HepG2 (cell line): ENCODE measurements around the gene CREG1. TPM values are rescaled to one million over a fixed set of nuclear protein-coding genes. Genes with fewer than 3 reads are reported as not detected.

Experiments used
- ATAC-seq: fragments of 200-7000 bp; cut with Tn5 transposase; 3 replicates; pipeline ENCODE4 v1.9.1; 2020; ENCODE audit warnings: mild to moderate bottlenecking, moderate library complexity
- BruUV-seq: library from RNA; stranded (reverse); fragments of 400-500 nt; replicated peaks from 2 replicates; lab custom pipeline; 2021; lab: Mats Ljungman, UMichigan
- CTCF ChIA-PET: fragments of 300-600 bp; formaldehyde crosslinking; extraction: SDS; loops from one replicate; lab custom pipeline; 2021; ENCODE audit warnings: low total read pairs, inconsistent platforms, low intra/inter-chr PET ratio; lab: Yijun Ruan, JAX
- POLR2A ChIA-PET: fragments of 350-600 bp; sonication (Branson Sonifier 250); formaldehyde crosslinking; loops from one replicate; lab custom pipeline; 2020; ENCODE audit warnings: antibody characterized with exemption, inconsistent platforms; lab: Yijun Ruan, JAX
- DNase-seq: peaks from one replicate; pipeline ENCODE4 v3.0.0-alpha.2; 2015; ENCODE audit warnings: low spot score
- FAIRE-seq: peaks from 3 replicates; lab custom pipeline; 2011; peaks lifted over from hg19 to GRCh38; lab: Jason Lieb, UNC
- H2AFZ ChIP-seq: one replicate; pipeline ENCODE4 v1.6.1; 2011; ENCODE audit warnings: low read length, inconsistent platforms
- H3K27ac ChIP-seq: fragments of 300-600 bp; 3 replicates; pipeline ENCODE4 v1.8.0; 2011; ENCODE audit warnings: mixed run types, mild to moderate bottlenecking, mixed read lengths, low read length, inconsistent platforms; ENCODE audit not compliant: insufficient read depth; ENCODE audit errors: extremely low read length
- H3K27me3 ChIP-seq, 2 experiments: fragments of 200-600 bp in 1 of 2; 2 replicates in 1 of 2; 3 replicates in 1 of 2; pipeline versions ENCODE4 v1.6.0 to v1.8.0; 2011; ENCODE audit warnings: low read length in 2 of 2, mild to moderate bottlenecking in 2 of 2, moderate library complexity in 2 of 2, inconsistent platforms in 1 of 2; ENCODE audit not compliant: insufficient read depth in 2 of 2, control insufficient read depth in 1 of 2
- H3K36me3 ChIP-seq, 2 experiments: fragments of 200-600 bp in 1 of 2; replicated peaks in 1 of 2; 2 replicates in 1 of 2; 3 replicates in 1 of 2; pipeline versions ENCODE4 v1.5.1 to v1.8.0; 2011; ENCODE audit warnings: low read length in 2 of 2, inconsistent platforms in 1 of 2; ENCODE audit not compliant: insufficient read depth in 2 of 2, control insufficient read depth in 1 of 2
- H3K4me1 ChIP-seq: 2 replicates; pipeline ENCODE4 v1.5.1; 2012; ENCODE audit warnings: low read length, inconsistent platforms; ENCODE audit not compliant: insufficient read depth
- H3K4me2 ChIP-seq: 2 replicates; pipeline ENCODE4 v1.6.0; 2011; ENCODE audit warnings: low read depth, low read length, inconsistent platforms
- H3K4me3 ChIP-seq, 3 experiments: fragments of 200-600 bp in 1 of 3; sonication (generic), shearing (Covaris generic) in 1 of 3; replicated peaks in 1 of 3; 2 replicates each; pipeline ENCODE4 v1.5.1; 2011 to 2016; ENCODE audit warnings: low read length in 3 of 3, inconsistent platforms in 2 of 3, low read depth in 2 of 3, mild to moderate bottlenecking in 2 of 3, control low read depth in 1 of 3, mixed read lengths in 1 of 3; ENCODE audit not compliant: insufficient read depth in 1 of 3
- H3K79me2 ChIP-seq: one replicate; pipeline ENCODE4 v1.6.1; 2011; ENCODE audit warnings: low read length, inconsistent platforms; ENCODE audit not compliant: insufficient read depth
- H3K9ac ChIP-seq: 2 replicates; pipeline ENCODE4 v1.6.0; 2011; ENCODE audit warnings: mild to moderate bottlenecking, low read depth, low read length, inconsistent platforms; ENCODE audit not compliant: insufficient read depth
- H3K9me3 ChIP-seq: 2 replicates; pipeline ENCODE4 v1.5.1; 2012; ENCODE audit warnings: mild to moderate bottlenecking, low read length
- H4K20me1 ChIP-seq: 2 replicates; pipeline ENCODE4 v1.6.0; 2011; ENCODE audit warnings: inconsistent platforms, mild to moderate bottlenecking, low read length, moderate library complexity; ENCODE audit not compliant: insufficient read depth
- CC2D1A ChIP-seq: sonication (generic); formaldehyde crosslinking; IDR thresholded peaks from 2 replicates; pipeline ENCODE4 v1.8.1; 2023; ENCODE audit warnings: mild to moderate bottlenecking, missing genetic modification reagents
- JUNB ChIP-seq: sonication (generic); formaldehyde crosslinking; IDR thresholded peaks from 2 replicates; pipeline ENCODE4 v1.8.0; 2022; ENCODE audit warnings: missing genetic modification reagents, mild to moderate bottlenecking, borderline replicate concordance
- PAX8 ChIP-seq: sonication (generic); formaldehyde crosslinking; IDR thresholded peaks from 2 replicates; pipeline ENCODE4 v1.8.0; 2022; ENCODE audit warnings: mild to moderate bottlenecking, missing genetic modification reagents, borderline replicate concordance
- RARA ChIP-seq: IDR thresholded peaks from 2 replicates; pipeline ENCODE4 v1.6.1; 2016; ENCODE audit warnings: missing genetic modification reagents, missing compliant biosample characterization
- RBFOX2 ChIP-seq: fragments of 200-400 bp; formaldehyde crosslinking; IDR thresholded peaks from 2 replicates; pipeline ENCODE4 v1.6.1; 2017; ENCODE audit warnings: low read depth, mild to moderate bottlenecking, low read length
- RFX5 ChIP-seq: IDR thresholded peaks from 2 replicates; pipeline ENCODE4 v1.6.1; 2011; ENCODE audit warnings: low read depth, low read length, improper control_type of control experiment
- SIX1 ChIP-seq: sonication (generic); formaldehyde crosslinking; IDR thresholded peaks from 2 replicates; pipeline ENCODE4 v1.4.0; 2020; ENCODE audit warnings: missing genetic modification reagents, borderline replicate concordance
- SP1 ChIP-seq, 2 experiments: fragments of 450-650 bp in 1 of 2; sonication (generic) in 1 of 2; formaldehyde crosslinking in 1 of 2; IDR thresholded peaks; 2 replicates each; pipeline versions ENCODE4 v1.4.0 to v1.6.1; 2016 to 2020; ENCODE audit warnings: missing genetic modification reagents in 1 of 2
- SSRP1 ChIP-seq: IDR thresholded peaks from 2 replicates; pipeline ENCODE4 v1.6.1; 2016; ENCODE audit warnings: control low read depth
- TAF1 ChIP-seq: sonication (generic); formaldehyde crosslinking; IDR thresholded peaks from 2 replicates; pipeline ENCODE4 v1.4.0; 2020; ENCODE audit warnings: missing genetic modification reagents
- TBL1XR1 ChIP-seq: fragments of 150-350 bp; IDR thresholded peaks from 2 replicates; pipeline ENCODE4 v1.6.1; 2014; ENCODE audit warnings: borderline replicate concordance, low read length; ENCODE audit not compliant: partially characterized antibody
- ZFX ChIP-seq: sonication (generic); formaldehyde crosslinking; IDR thresholded peaks from 2 replicates; pipeline ENCODE4 v1.4.0; 2020; ENCODE audit warnings: mild to moderate bottlenecking, low read depth, missing genetic modification reagents, moderate library complexity
- ZIK1 ChIP-seq: sonication (generic); formaldehyde crosslinking; IDR thresholded peaks from 2 replicates; pipeline ENCODE4 v1.5.0; 2020; ENCODE audit warnings: mild to moderate bottlenecking, low read depth, missing genetic modification reagents, borderline replicate concordance
- ZNF264 ChIP-seq: sonication (generic); formaldehyde crosslinking; IDR thresholded peaks from 2 replicates; pipeline ENCODE4 v1.4.0; 2020; ENCODE audit warnings: missing genetic modification reagents
- ZNF547 ChIP-seq: sonication (generic); formaldehyde crosslinking; IDR thresholded peaks from 2 replicates; pipeline ENCODE4 v1.5.1; 2020; ENCODE audit warnings: mild to moderate bottlenecking, missing genetic modification reagents
- ZNF720 ChIP-seq: sonication (generic); formaldehyde crosslinking; IDR thresholded peaks from 2 replicates; pipeline ENCODE4 v1.4.0; 2020; ENCODE audit warnings: missing genetic modification reagents
- WGBS: methylation state at CpG from one replicate; pipeline ENCODE4 v1.1.6; 2017; ENCODE audit warnings: low lambda C conversion rate; 5-methylcytosine and 5-hydroxymethylcytosine counted together
- in situ Hi-C: cut with HindIII; loops from 2 replicates; pipeline ENCODE4 v1.10.0; 2017; ENCODE audit warnings: low pct_unique_long_range_greater_than_20kb; ENCODE audit not compliant: extremely low pct_ligation_motif_present
- intact Hi-C: fragments of 100-400 bp; cut with micrococcal nuclease; formaldehyde crosslinking; loops from one replicate; pipeline ENCODE4 v1.10.0; 2022; ENCODE audit not compliant: unreplicated experiment
- polyA plus RNA-seq, 8 experiments: library from polyadenylated mRNA; depleted of rRNA in 3 of 8; stranded (reverse) in 7 of 8; unstranded in 1 of 8; fragments of >200 nt; fragmentation: Illumina TruSeq in 4 of 8; extraction: Trizol in 4 of 8; gene quantifications; 2 replicates each; pipeline versions ENCODE4 v1.2.1 to v1.2.3, GENCODE V29; 2011 to 2016; ENCODE audit warnings: low read depth in 4 of 8, missing spikeins in 1 of 8, mixed read lengths in 1 of 8; ENCODE audit not compliant: insufficient read depth in 1 of 8
- total RNA-seq, 5 experiments: library from RNA; depleted of rRNA; stranded (reverse); fragments of >200 nt; fragmentation: Illumina TruSeq; extraction: Trizol; gene quantifications; 2 replicates each; pipeline ENCODE4 v1.2.3, GENCODE V29; 2016; ENCODE audit warnings: low read depth in 1 of 5
- TF ChIP-seq, protein P1 (sequence below): sonication (generic); formaldehyde crosslinking; IDR thresholded peaks from 2 replicates; pipeline ENCODE4 v1.8.0; 2022; ENCODE audit warnings: mild to moderate bottlenecking, missing genetic modification reagents, borderline replicate concordance

Gene CREG1
- total and polyA plus RNA-seq, 2 of the 13 experiments (the other 11 are each of a cell fraction or from before 2014, with no cell fraction given), result 31.3 to 33.5 TPM

- Histone ChIP-seq H3K4me1 (no peaks in the 10 kb centered on the region), H2AFZ (no peak overlapping the region), H3K4me3 (no peak overlapping the region), H3K9me3 (no peaks in the 10 kb centered on the region), H3K79me2 (no peaks in the 10 kb centered on the region), H3K27me3 (peaks cover 8 to 53% of the 10 kb centered on the region in 2 experiments; a peak in 3 of 5 replicates), H3K9ac (no peak overlapping the region), H4K20me1 (no peaks in the 10 kb centered on the region), H3K36me3 (no peaks in the 10 kb centered on the region), H3K27ac (no peak overlapping the region), H3K4me2 (no peak overlapping the region)
- TF ChIP-seq TAF1 (no peak), ZIK1 (no peak), ZNF264 (CRISPR knock-in tag) (no peak), ZFX (no peak), ZNF547 (CRISPR knock-in tag) (no peak), JUNB (CRISPR knock-in tag) (no peak), SIX1 (CRISPR knock-in tag) (no peak), SP1 (IDR thresholded peaks at IDR 0.05) (no peak), SP1 (CRISPR knock-in tag; IDR thresholded peaks at IDR 0.05) (no peak), TBL1XR1 (no peak), CC2D1A (CRISPR knock-in tag) (no peak), SSRP1 (CRISPR knock-in tag) (no peak), ZNF720 (CRISPR knock-in tag) (no peak), RFX5 (no peak), RBFOX2 (no peak), PAX8 (CRISPR knock-in tag) (no peak), RARA (no peak)
- TF ChIP-seq, protein P1, sequence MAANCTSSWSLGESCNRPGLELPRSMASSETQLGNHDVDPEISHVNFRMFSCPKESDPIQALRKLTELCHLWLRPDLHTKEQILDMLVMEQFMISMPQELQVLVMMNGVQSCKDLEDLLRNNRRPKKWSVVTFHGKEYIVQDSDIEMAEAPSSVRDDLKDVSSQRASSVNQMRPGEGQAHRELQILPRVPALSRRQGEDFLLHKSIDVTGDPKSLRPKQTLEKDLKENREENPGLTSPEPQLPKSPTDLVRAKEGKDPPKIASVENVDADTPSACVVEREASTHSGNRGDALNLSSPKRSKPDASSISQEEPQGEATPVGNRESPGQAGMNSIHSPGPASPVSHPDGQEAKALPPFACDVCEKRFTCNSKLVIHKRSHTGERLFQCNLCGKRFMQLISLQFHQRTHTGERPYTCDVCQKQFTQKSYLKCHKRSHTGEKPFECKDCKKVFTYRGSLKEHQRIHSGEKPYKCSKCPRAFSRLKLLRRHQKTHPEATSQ (CRISPR knock-in tag), result no peak
- 4% methylated on average over 3 of the region's 3 CpGs for WGBS
- DNase-seq (no peak), FAIRE-seq (no peak), ATAC-seq (no peak)
- no TSS peak for BruUV-seq
- POLR2A ChIA-PET, result no interaction called here
- CTCF ChIA-PET, result no interaction called here
- intact Hi-C loops (no loop called here), in situ Hi-C loops (no loop called here)
Observed at GRCh38 chr1:167499664-167500101, 53.9 kb downstream of the CREG1 start.
